ACC112 (cell line): Measurements from ENCODE around the gene DYNLT2B.
A peak's percentile ranks its signal among the peaks of the same experiment; 100 is the strongest.
"Not testable (repeated sequence)": the region's sequence is repeated elsewhere in the genome, so short reads cannot be mapped to it uniquely, and the experiment has no call there.

Experiments
- H2AFZ ChIP-seq: fragments of 200-600 bp; sonication (generic); one replicate; pipeline ENCODE4 v1.6.0; 2017; ENCODE audit warnings: antibody characterized with exemption, low read length; ENCODE audit not compliant: unreplicated experiment
- H3K27ac ChIP-seq: fragments of 200-600 bp; sonication (generic); 2 replicates; pipeline ENCODE4 v1.5.1; 2014; ENCODE audit warnings: low read depth, mild to moderate bottlenecking, antibody characterized with exemption, low read length, moderate library complexity
- H3K27me3 ChIP-seq: fragments of 200-600 bp; sonication (generic); 2 replicates; pipeline ENCODE4 v1.6.1; 2014; ENCODE audit warnings: mild to moderate bottlenecking, antibody characterized with exemption, low read length, moderate library complexity, mixed read lengths; ENCODE audit not compliant: insufficient read depth
- H3K36me3 ChIP-seq: fragments of 200-600 bp; sonication (generic); 2 replicates; pipeline ENCODE4 v1.6.1; 2016; ENCODE audit warnings: mild to moderate bottlenecking, antibody characterized with exemption, low read length, moderate library complexity, mixed read lengths; ENCODE audit not compliant: insufficient read depth
- H3K4me1 ChIP-seq: fragments of 200-600 bp; sonication (generic); one replicate; pipeline ENCODE4 v1.6.1; 2016; ENCODE audit warnings: low read length, mixed read lengths; ENCODE audit not compliant: insufficient read depth, unreplicated experiment, control insufficient read depth
- H3K4me3 ChIP-seq: fragments of 200-600 bp; sonication (generic); 2 replicates; pipeline ENCODE4 v1.5.1; 2014; ENCODE audit warnings: mild to moderate bottlenecking, low read depth, low read length
- H3K79me2 ChIP-seq: fragments of 200-600 bp; sonication (generic); one replicate; pipeline ENCODE4 v1.6.0; 2016; ENCODE audit warnings: low read length; ENCODE audit not compliant: control insufficient read depth, unreplicated experiment, insufficient read depth

Gene DYNLT2B

GRCh38 chr3:196344663-196345062 is 26.6 kb upstream of the DYNLT2B start:
- Histone ChIP-seq H3K27ac (no peak overlapping the region), H3K4me1 (peaks cover 10% of the 10 kb centered on the region), H3K36me3 (peaks cover 11% of the 10 kb centered on the region), H3K27me3 (no peaks in the 10 kb centered on the region), H3K79me2 (no peaks in the 10 kb centered on the region), H2AFZ (no peak overlapping the region), H3K4me3 (no peak overlapping the region)

GRCh38 chr3:196343917-196344316 is 25.9 kb upstream of the DYNLT2B start:
- H3K4me3 ChIP-seq, H3K27me3 ChIP-seq, H3K36me3 ChIP-seq, H2AFZ ChIP-seq, H3K79me2 ChIP-seq, H3K27ac ChIP-seq: not testable (repeated sequence)
- H3K4me1 ChIP-seq: peaks cover 11% of the 10 kb centered on the region

GRCh38 chr3:196341137-196341536 is 23.1 kb upstream of the DYNLT2B start:
- no peak overlapping the region for H2AFZ ChIP-seq
- H3K27me3 ChIP-seq: no peaks in the 10 kb centered on the region
- H3K36me3 ChIP-seq: no peaks in the 10 kb centered on the region
- peak overlapping the region; percentile 44; the same call in 1 of the 2 replicates for H3K27ac ChIP-seq
- H3K4me1 ChIP-seq: peaks cover 19% of the 10 kb centered on the region
- no peaks in the 10 kb centered on the region for H3K79me2 ChIP-seq
- no peak overlapping the region for H3K4me3 ChIP-seq

GRCh38 chr3:196340466-196340865 is 22.4 kb upstream of the DYNLT2B start:
- Histone ChIP-seq H3K4me1 (peaks cover 19% of the 10 kb centered on the region), H3K36me3 (no peaks in the 10 kb centered on the region), H3K27ac (peak overlapping the region; percentile 52), H3K27me3 (no peaks in the 10 kb centered on the region), H2AFZ (no peak overlapping the region), H3K4me3 (no peak overlapping the region), H3K79me2 (no peaks in the 10 kb centered on the region)

- Histone ChIP-seq H3K27ac (peak overlapping the region; percentile 71), H3K4me3 (no peak overlapping the region), H3K36me3 (no peaks in the 10 kb centered on the region), H3K4me1 (peaks cover 19% of the 10 kb centered on the region), H3K79me2 (no peaks in the 10 kb centered on the region), H3K27me3 (no peaks in the 10 kb centered on the region), H2AFZ (no peak overlapping the region)
These were observed 21.6 kb upstream of the DYNLT2B start for GRCh38 chr3:196339493-196340254.

GRCh38 chr3:196339044-196339443 is 21.0 kb upstream of the DYNLT2B start:
- Histone ChIP-seq H3K27me3 (no peaks in the 10 kb centered on the region), H3K4me1 (peaks cover 19% of the 10 kb centered on the region), H3K36me3 (no peaks in the 10 kb centered on the region), H2AFZ (no peak overlapping the region), H3K27ac (peak overlapping the region; percentile 1; the same call in 1 of the 2 replicates), H3K79me2 (no peaks in the 10 kb centered on the region), H3K4me3 (no peak overlapping the region)

- Histone ChIP-seq H2AFZ (no peak overlapping the region), H3K36me3 (no peaks in the 10 kb centered on the region), H3K4me1 (peaks cover 19% of the 10 kb centered on the region), H3K79me2 (no peaks in the 10 kb centered on the region), H3K27ac (no peak overlapping the region), H3K4me3 (no peak overlapping the region), H3K27me3 (no peaks in the 10 kb centered on the region)
These were observed 18.5 kb upstream of the DYNLT2B start for GRCh38 chr3:196336319-196337145.

- no peak overlapping the region for H3K4me3 ChIP-seq
- no peaks in the 10 kb centered on the region for H3K79me2 ChIP-seq
- H3K4me1 ChIP-seq: peaks cover 18% of the 10 kb centered on the region
- no peaks in the 10 kb centered on the region for H3K27me3 ChIP-seq
- no peaks in the 10 kb centered on the region for H3K36me3 ChIP-seq
- H3K27ac ChIP-seq: no peak overlapping the region
- no peak overlapping the region for H2AFZ ChIP-seq
These were observed 17.5 kb upstream of the DYNLT2B start for GRCh38 chr3:196335503-196335948.

- Histone ChIP-seq H3K79me2 (no peaks in the 10 kb centered on the region), H3K27ac (no peak overlapping the region), H3K36me3 (no peaks in the 10 kb centered on the region), H3K27me3 (no peaks in the 10 kb centered on the region), H3K4me3 (no peak overlapping the region), H3K4me1 (peaks cover 12% of the 10 kb centered on the region), H2AFZ (no peak overlapping the region)
These were observed 16.9 kb upstream of the DYNLT2B start for GRCh38 chr3:196334982-196335381.

GRCh38 chr3:196332168-196332567 is 14.1 kb upstream of the DYNLT2B start:
- H3K4me1 ChIP-seq: no peaks in the 10 kb centered on the region
- no peak overlapping the region for H2AFZ ChIP-seq
- H3K27ac ChIP-seq: no peak overlapping the region
- H3K4me3 ChIP-seq: no peak overlapping the region
- H3K27me3 ChIP-seq: no peaks in the 10 kb centered on the region
- no peaks in the 10 kb centered on the region for H3K79me2 ChIP-seq
- no peaks in the 10 kb centered on the region for H3K36me3 ChIP-seq
